ENCODE measurements around the gene FCGR3A.
"Not testable (repeated sequence)": the region's sequence is repeated elsewhere in the genome, so short reads cannot be mapped to it uniquely, and the experiment has no call there.

GRCh38 chr1:161542091-161542559 lies 7.5 kb downstream of the FCGR3A start:
- not testable (repeated sequence) for TF ChIP-seq CTCF, POLR2A (IDR thresholded peaks at IDR 0.05)
